HG02884 (cell line): ENCODE results near the gene ARRDC1.

Experiments used
- ATAC-seq: cut with Tn5 transposase; IDR thresholded peaks from one replicate; pipeline ENCODE4 v1.9.1; 2021; ENCODE audit warnings: mild to moderate bottlenecking, moderate library complexity; ENCODE audit not compliant: unreplicated experiment

ARRDC1 gene

DNA sequence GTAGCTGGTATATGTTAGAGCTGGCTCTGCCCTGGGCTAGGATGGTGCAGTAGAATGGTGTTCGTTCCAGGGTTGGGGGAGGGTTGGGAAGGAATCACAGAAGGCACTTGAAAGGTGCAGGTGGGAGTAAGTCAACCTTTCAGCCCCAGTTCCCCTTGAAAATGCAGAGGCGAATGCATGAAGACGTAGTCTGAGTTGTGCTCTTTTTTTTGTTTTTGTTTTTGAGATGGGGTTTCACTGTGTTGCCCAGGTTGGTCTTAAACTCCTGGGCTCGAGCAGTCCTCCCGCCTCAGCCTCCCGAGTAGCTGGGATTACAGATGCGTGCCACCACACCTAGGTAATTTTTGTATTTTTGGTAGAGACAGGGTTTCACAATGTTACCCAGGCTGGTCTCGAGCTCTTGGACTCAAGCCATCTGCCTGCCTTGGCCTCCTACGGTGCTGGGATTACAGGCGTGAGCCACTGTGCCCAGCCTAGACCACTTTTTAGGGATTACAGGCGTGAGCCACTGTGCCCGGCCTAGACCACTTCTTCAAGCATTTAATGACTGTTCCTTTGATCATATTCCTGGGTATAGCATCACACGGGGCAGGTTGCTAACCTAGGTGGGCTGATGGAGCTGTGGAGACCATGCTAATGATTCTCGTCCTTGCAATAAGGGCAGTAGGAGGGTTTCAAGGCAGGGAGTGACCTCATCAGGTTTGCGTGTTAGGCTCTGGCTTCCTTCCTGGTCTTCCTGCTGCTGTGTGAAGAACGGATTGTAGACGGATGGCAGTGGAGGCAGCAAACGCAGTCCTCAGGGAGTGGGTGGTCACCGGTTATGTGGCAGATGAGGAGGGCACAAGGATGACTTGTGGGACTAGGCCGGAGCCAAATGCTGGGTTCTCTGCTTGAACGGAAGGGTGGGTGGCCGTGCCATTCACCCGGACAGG, 27.0 kb downstream of the ARRDC1 start:
- ATAC-seq = no peak

DNA sequence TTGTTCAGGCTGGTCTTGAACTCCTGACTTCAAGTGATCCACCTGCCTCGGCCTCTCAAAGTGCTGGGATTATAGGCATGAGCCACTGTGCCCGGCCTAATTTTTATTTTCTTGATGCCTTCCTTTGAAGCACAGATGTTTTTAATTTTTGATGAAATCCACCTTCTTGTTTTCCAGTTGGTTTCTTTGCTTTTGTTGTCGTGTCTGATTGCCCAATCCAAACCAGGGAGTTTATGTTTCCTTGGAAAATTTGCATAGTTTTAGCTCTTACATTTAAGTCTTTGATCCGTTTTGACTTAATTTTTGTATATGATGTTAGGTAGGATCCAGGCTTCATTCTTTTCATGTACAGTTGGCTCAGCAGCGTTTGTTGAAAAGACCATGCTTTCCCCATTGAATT, 28.5 kb downstream of the ARRDC1 start:
- no peak for ATAC-seq

DNA sequence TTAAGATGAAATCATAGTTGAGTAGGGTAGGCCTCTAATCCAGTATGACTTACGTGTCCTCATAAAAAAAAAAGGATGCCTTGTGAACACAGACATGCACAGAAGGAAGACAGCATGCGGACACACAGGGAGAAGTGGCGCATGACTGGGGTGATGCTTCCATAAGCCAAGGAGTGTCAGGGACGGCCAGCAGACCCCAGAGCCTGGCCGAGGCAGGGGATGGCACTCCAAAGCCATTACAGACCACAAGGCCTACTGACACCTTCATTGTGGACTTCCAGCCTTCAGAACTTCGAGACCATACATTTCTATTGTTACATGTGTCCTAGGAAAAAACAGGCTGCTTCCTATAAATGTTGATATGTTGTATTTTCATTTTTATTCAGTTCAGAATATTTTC, 33.2 kb downstream of the ARRDC1 start:
- ATAC-seq = no peak

DNA sequence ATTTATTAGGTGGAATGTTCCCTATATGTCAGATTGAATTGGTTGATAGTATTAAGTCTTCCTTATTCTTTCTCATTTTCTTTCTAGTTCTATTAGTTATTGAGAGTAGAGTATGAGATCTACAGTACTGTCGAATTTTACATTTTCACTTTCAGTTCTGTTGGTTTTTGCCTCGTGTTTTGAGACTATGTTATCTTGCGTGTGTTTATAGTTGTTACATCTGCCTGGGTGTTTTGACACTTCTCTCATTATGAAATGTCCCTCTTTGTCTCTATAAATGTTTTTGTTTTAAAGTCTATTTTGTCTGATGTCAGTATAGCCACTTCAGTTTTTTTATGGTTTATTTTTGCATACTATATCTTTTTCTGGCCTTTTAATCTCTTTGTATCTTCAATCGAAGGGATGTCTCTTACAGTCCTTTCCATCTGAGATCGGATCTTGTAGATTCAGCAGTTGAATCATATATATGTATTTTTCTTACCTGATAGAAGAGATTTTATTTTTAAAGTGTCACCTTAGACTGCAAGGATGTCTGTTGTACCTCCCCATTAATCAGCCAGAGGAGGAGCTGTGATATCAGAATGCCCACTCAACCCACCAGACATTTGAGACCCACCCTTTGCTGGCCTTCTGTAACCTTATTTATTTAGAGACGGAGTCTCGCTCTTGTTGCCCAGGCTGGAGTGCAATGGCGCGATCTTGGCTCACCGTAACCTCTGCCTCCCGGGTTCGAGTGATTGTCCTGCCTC, 34.0 kb downstream of the ARRDC1 start:
- ATAC-seq = no peak

DNA sequence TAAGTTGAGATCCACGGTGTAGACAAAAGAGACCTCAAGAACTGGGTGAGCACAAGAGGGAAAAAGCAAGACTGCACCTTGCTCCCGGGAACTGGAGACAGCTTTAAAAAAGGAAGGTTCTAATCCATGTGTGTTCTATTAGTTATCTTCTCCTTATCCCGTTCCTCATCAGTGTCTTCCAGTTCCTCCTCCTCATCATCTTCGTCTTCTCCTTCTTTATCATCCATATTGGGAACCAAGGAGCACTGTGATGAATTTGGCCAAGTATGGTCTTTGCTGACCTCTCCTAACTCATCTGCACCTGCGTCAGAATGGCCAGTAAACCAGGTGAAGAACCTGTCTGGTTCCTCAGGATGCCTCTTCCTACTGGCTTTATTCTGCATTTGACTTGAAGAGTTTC, 35.4 kb downstream of the ARRDC1 start:
- ATAC-seq = no peak

DNA sequence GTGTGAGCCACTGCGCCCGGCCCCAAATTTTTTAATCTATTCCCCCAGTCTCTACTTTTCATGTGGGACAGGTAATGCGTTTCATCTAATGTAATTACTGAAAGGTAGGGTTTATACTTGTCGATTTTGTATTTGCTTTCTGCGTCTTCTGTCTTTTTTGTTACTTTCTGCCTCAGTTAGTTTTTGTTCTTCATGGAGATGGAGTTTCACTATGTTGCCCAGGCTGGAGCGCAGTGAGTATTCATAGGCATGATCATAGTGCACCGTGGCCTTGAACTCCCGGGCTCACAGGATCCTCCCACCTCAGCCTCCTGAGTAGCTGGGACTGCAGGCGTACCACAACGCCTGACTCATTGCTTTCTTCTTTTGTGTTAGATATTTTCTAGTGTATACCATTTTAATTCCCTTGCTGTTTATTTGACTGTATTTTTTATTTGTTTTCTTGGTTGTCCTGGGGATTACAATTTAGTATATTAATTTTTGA, 36.7 kb downstream of the ARRDC1 start:
- ATAC-seq = no peak

DNA sequence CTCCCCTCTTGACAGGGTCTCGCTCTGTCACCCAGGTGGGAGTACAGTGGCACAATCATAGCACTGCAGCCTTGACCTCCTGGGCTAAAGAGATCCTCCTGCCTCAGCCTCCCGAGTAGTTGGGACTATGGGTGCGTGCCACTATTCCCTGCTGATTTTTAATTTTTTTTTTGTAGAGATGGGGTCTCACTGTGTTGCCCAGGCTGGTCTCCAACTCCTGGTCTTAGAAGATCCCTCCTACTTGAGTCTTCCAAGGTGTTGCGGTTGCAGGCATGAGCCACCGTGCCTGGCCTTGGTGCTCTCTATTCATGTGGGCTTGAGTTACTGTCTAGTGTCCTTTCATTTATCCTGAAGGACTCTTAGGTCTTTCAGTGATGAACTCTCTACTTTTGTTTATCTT, 37.4 kb downstream of the ARRDC1 start:
- ATAC-seq = no peak

DNA sequence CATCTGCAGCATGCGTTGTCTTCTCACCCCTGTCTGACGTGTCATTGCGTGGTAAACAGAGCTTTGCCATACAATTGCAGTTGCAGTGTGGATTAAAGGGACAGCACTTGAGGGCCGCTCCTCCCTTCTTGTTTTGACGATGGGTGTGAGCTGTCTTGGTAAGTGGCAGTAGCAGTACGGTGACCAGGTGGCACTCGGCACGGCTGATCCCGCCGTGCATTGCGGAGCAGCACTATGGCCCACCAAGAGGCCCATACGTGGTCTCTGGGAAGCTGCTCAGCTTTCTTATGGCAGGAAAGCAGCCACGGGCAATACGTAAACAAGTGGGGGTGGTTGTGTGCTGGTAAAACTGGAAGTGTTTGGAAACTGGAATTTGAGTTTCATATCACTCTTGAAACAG, 38.4 kb downstream of the ARRDC1 start:
- ATAC-seq = no peak

DNA sequence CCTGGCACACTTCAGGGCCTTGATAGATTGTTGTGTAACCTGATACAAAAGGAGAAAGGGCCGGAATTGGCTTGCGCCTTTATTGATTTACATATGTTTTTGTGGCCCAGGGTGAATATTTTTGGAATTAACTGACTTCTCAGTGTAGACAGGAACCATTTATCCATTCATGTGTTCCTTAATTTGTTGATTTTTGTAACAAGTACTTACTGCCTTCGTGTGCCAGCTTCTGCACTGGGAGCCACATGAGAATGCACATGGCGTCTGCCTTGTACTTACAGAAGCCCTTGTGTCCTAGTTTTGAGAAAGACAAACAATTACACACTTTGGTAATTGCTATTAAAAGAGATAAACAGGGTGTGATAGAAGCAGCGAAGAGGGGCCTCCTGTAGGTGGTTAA, 39.7 kb downstream of the ARRDC1 start:
- no peak for ATAC-seq

DNA sequence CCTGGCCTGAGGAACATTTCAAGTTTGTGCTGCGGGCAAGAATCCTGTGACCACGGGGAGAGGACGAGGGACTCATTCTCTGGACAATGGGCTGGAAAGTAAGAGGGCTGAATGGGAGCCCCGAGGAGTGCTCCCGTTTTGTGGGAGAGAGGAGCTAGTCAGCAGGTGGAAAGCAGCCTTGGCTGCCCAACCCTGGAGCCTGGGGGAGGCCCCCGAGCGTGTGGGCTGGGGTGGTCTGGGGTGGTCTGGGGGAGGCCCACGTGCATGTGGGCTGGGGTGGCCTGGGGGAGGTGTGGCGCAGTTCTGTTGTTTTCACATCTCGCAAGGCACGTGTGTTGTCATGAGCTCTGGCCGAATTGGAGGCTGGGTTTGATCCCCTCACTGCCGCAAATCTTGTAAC, 40.9 kb downstream of the ARRDC1 start:
- no peak for ATAC-seq

DNA sequence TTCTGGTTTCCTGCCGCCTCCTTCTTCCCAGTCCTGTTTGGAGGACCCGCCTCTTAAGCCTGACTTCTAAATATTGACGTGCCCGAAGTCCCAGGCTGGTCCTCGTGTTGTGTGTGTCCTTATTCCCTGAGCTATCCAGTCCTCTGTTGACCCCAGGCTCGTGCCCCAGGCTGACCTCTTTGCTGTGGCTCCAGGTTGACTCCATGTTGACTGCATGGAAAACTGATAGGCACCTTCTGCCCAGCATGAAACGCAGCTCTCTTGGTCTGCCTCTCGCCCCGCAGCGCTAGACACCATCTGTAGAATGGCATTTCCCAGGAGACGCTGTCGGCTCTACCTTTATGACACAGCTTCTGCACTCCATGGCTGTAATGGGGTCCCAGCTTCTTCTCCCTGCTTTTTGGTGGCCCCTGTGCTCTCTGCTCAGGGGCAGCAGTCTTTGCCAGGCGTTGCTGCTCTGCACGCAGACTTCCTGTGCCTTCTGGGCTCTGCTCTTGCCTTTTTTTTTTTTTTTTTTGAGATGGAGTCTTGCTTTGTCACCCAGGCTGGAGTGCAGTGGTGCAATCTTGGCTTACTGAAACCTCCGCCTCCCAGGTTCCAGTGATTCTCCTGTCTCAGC, 41.7 kb downstream of the ARRDC1 start:
- ATAC-seq = no peak

DNA sequence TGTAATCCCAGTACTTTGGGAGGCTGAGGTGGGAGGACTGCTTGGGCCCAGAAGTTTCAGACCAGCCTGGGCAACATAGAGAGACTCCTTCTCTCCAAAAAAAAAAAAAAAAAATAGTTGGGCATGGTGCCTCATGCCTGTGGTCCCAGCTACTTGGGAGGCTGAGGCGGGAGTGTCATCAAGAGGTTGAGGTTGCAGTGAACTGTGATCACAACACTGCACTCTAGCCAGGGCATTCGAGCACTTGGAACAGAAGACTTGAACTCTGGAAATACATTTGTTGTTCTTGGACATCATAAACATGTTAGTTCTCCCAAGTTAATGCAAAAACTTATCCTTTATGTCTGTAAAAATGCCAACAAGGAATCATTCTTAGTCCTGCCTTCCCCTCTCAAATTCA, 42.9 kb downstream of the ARRDC1 start:
- no peak for ATAC-seq

DNA sequence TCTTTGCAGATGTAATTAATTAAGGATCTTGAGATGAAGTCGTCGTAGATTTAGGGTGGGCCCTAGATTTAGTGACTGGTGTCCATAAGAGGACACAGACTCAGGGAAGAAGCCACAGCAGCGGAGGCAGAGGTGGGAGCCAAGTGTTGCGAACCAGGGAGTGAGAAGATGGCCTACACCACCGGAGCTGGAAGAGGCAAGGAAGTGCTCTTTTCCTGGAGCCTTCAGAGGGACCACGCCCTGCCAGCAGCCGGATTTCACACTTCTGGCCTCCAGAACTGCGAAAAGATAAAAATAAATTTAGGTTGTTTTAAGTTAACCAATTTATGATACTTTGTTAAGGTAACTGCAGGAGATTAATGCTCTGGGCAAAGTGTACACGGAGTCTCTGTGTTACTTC, 44.1 kb downstream of the ARRDC1 start:
- no peak for ATAC-seq

DNA sequence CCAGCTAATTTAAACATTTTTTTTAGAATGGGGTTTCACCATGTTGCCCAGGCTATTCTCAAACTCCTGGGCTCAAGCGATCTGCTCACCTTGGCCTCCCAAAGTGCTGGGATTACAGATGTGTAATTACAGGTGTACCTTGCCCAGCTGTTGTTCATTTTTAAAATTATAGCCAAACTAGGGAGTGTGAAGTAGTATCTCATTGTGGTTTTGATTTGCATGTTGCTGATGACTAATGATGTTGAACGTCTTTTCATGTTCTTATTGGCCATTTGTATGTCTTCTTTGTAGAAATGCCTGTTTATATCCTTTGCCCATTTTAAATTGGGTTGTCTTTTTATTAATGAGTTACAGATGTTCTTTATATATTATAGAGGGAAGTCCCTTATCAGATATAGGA, 44.8 kb downstream of the ARRDC1 start:
- no peak for ATAC-seq

DNA sequence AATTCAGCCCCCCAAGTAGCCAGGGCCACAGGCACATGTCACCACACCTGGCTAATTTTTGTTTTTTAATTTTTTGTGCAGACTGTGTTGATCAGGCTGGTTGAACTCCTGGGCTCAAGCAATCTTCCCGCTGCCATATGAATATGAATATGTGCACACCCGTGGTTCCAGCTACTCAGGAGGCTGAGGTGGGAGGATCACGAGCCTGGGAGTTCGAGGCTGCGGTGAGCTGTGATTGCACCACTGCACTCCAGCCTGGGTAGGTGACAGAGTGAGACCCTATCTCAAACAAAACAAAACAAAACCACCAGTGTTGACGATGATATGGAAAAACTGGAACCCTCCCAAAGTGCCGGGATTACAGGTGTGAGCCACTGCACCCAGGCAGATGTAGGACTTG, 45.3 kb downstream of the ARRDC1 start:
- ATAC-seq = no peak

DNA sequence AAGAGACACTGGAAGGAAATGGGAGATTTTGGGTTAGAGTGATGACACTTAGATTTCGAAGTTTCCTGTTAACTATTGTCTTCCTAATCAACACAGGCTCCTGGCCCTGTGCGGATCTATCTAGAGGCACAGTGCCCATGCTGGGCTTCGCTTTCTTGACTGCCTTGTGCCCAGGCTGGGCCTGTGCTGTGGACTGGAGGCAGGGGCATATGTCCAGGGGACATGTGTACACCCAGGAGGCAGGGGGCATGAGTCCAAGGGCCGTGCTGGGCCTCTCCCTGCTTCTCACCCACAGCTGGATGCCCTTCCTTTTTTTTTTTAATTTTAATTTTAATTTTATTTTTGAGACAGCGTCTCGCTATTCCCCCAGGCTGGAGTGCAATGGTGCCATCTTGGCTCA, 50.9 kb downstream of the ARRDC1 start:
- ATAC-seq = no peak

DNA sequence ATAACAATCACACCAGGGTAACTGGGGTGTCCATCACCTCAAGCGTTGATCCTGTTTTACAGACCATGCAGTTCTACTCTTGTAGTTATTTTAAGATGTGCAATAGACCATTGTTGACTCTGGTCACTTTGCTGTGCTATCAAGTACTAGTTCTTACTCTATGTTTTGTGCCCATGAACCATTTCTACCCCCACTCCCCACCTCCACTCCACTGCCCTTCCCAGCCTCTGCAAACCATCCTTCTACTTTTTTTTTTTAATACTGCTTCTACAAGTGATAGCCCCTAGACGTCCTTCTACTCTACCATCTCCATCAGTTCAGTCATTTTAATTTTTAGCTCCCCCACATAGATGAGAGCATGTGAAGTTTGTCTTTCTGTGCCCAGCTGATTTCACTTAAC, 52.1 kb downstream of the ARRDC1 start:
- no peak for ATAC-seq

DNA sequence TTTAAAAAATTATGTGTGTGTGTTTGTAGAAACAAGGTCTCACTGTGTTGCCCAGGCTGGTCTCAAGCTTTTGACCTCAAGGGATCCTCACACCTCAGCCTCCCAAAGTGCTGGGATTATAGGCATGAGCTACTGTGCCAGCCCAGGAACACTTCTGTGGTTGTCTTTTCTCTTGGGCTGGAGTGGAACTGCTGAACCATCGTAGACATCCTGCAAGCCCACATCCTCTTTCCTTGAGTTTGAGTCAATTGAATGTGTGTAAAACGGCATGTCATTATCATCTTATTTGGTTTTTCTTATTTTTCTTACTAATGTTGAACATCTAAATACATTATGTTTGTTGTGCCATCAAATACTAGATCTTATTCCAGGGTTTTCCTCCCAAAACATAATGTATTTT, 53.3 kb downstream of the ARRDC1 start:
- no peak for ATAC-seq

DNA sequence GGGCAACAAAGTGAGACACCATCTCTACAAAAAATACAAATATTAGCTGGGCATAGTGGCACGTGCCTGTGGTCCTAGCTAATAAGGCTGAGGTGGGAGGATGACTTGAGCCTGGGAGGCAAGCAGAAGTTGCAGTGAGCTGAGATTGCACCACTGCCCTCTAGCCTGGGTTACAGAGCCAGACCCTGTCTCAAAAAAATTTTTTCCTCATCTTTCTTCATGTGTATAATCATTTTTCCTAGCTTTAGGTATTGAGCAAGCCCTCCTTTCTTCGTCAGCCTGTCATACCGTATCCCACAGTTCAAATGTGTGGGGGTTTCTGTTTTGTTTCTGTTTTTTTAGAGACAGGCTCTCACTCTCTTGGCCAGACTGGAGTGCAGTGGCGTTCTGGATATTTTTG, 54.7 kb downstream of the ARRDC1 start:
- ATAC-seq = no peak

DNA sequence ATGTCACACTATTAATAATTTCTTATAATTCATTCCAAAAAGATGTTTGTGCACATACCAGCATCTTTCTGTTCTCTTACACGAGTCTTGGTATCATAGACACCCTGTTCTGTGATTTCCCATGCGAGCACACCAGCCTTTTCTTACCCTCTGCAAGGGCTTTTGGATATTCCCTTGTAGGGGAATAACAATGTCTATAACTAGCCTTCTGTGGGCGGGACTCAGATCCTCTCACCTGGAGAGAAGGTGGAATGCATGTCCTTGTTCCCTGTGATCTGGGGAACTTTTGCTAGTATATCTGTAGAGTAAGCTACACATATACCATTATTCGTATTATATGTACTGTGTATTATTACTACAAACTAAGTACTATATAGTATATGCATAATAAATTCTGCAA, 58.1 kb downstream of the ARRDC1 start:
- ATAC-seq = no peak

DNA sequence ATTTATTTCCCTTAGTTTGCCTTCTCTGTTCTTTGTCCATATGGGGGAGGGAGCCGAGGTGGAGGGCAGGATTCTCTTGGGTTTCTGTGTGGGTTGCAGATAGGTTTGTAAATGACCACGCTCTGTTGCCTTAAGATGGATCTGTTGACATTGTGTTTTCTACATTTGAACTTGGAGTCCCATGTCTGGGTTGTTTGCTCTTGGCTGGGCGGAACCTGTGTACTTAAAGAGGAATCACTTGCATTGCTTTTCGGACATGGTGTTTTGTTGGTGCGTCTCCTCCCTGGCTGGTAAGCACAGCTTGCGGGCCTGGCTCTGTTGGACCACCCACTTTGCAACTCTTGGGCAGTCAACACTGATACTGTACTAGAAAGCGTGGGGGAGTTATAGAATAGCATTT, 59.2 kb downstream of the ARRDC1 start:
- no peak for ATAC-seq
